ENCODE data around the gene TIMM44. TPM values are rescaled to one million over a fixed set of nuclear protein-coding genes. Genes with fewer than 3 reads are reported as not detected.

Gene TIMM44
- 26.1 to 31.2 TPM (median 27.4 TPM) in 5 replicates for total RNA-seq (2022; extraction: Qiagen RNA extraction)

GRCh38 chr19:7943444-7944176, at the start of gene TIMM44:
Gene TIMM44 (minus strand): TSS chr19:7943666. CDS start chr19:7943651, 15 bp downstream.

GRCh38 chr19:7926021-7926726, 17.3 kb downstream of the TIMM44 start, which contains the start of gene CTXN1:
Gene CTXN1 (minus strand): TSS chr19:7926135. CDS start chr19:7925538, 597 bp downstream.

GRCh38 chr19:7919610-7920518, 23.6 kb downstream of the TIMM44 start, which contains the start of gene SNAPC2:
Gene SNAPC2 (plus strand): TSS chr19:7920338. CDS start chr19:7920367, 29 bp downstream.

GRCh38 chr19:7914598-7915045, 28.8 kb downstream of the TIMM44 start, which contains the start of gene TGFBR3L:
Gene TGFBR3L (plus strand): TSS chr19:7914830.

GRCh38 chr19:7903244-7904073, 40.0 kb downstream of the TIMM44 start, which contains the start of gene MAP2K7:
Gene MAP2K7 (plus strand): TSS chr19:7903877. CDS start chr19:7903945, 68 bp downstream.

GRCh38 chr19:7888145-7888825, 55.2 kb downstream of the TIMM44 start, which contains the start of gene LRRC8E:
Gene LRRC8E (plus strand): TSS chr19:7888510. CDS start chr19:7895604, 7,094 bp downstream.

Other genes starting within 250 kb of the TIMM44 start
- not detected in 5 replicates for gene FCER2, start 241.5 kb downstream of the TIMM44 start, total RNA-seq (2022; extraction: Qiagen RNA extraction)
- gene CLEC4G, start 211.6 kb downstream of the TIMM44 start, total RNA-seq (2022; extraction: Qiagen RNA extraction) = not detected in 5 replicates
- gene CD209, start 196.1 kb downstream of the TIMM44 start, total RNA-seq (2022; extraction: Qiagen RNA extraction) = not detected in 5 replicates
- not detected in 5 replicates for gene CLEC4M, start 180.4 kb downstream of the TIMM44 start, total RNA-seq (2022; extraction: Qiagen RNA extraction)
- 1.3 to 1.9 TPM (median 1.5 TPM) in 5 replicates for gene EVI5L, start 113.4 kb downstream of the TIMM44 start, total RNA-seq (2022; extraction: Qiagen RNA extraction)
- 0.28 to 0.51 TPM (median 0.39 TPM) in 5 replicates for gene PRR36, start 69.3 kb downstream of the TIMM44 start, total RNA-seq (2022; extraction: Qiagen RNA extraction)
- 5.1 to 6.0 TPM (median 5.5 TPM) in 5 replicates for gene LRRC8E, start 55.2 kb downstream of the TIMM44 start, total RNA-seq (2022; extraction: Qiagen RNA extraction)
- gene MAP2K7, start 39.8 kb downstream of the TIMM44 start, total RNA-seq (2022; extraction: Qiagen RNA extraction) = 11.3 to 15.6 TPM (median 13.9 TPM) in 5 replicates
- 0.63 to 2.0 TPM (median 1.7 TPM) in 5 replicates for gene TGFBR3L, start 28.8 kb downstream of the TIMM44 start, total RNA-seq (2022; extraction: Qiagen RNA extraction)
- 20.6 to 32.3 TPM (median 29.6 TPM) in 5 replicates for gene SNAPC2, start 23.3 kb downstream of the TIMM44 start, total RNA-seq (2022; extraction: Qiagen RNA extraction)
- 8.2 to 23.4 TPM (median 22.0 TPM) in 5 replicates for gene CTXN1, start 17.5 kb downstream of the TIMM44 start, total RNA-seq (2022; extraction: Qiagen RNA extraction)
- gene ELAVL1, start 62.0 kb upstream of the TIMM44 start, total RNA-seq (2022; extraction: Qiagen RNA extraction) = 60.3 to 70.8 TPM (median 65.5 TPM) in 5 replicates
- gene CCL25, start 109.1 kb upstream of the TIMM44 start, total RNA-seq (2022; extraction: Qiagen RNA extraction) = not detected in 5 replicates
- not detected in 5 replicates for gene FBN3, start 205.9 kb upstream of the TIMM44 start, total RNA-seq (2022; extraction: Qiagen RNA extraction)

Data from A549 treated with AZD2906 at 1 μM for 4 hours (cell line).